ENCODE results near the gene NTN5.
"Not testable (repeated sequence)": the region's sequence is repeated elsewhere in the genome, so short reads cannot be mapped to it uniquely, and the experiment has no call there.

NTN5 gene

DNA sequence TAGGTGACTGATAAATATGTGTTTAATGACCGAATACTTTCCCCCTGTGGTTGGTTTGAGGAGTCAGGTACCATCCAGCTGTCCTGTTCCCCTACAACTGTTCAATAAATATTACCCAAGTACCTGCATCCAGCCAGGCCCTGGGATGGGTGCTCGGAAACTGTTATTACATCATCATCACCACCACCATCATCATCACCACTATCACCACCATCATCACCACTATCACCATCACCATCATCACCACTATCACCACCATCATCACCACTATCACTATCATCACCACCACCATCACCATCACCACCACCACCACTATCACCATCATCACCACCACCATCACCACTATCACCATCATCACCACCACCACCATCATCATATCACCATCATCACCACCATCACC, 4.1 kb downstream of the NTN5 start:
- DNase-seq: no peak

DNA sequence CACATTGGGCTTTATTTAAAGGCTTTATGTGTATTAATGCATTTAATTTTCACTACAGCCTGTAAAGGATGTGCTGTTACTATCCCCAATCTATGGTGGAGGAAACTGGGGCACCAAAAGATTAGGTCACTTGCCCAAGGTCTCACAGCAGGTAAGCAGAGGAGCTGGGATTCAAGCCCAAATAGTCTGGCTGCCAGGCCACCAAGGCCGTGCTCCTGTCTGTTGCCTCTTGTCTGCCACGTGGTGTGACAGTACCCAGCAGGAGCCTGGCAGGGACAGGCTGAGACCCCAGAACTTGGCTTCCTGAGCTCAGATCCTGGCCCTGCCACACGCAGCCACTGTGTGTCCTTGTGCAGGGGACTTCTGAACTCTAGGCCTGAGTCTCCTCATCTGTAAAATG, 4.5 kb downstream of the NTN5 start:
- DNase-seq: no peak

DNA sequence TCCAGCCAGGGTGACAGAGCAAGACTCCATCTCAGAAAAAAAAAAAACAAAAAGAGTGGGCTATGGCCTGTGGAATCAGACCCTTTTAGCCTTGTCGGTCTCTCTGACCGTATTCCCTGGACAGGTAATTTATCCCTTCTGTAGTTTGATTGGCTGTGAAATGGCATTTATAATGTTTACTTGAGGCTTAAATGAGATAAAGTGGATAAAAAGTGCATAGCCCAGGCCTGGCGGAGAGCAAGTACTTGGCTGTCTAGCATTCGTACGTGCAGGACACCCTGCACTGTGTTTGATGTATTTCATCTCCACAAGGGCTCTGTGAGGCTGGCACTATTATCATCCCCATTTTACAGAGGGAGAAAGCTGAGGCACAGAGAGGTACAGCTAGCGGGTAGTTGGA, 7.0 kb downstream of the NTN5 start:
- no peak for DNase-seq

GRCh38 chr19:48664476-48664875, 8.3 kb downstream of the NTN5 start:
- no peak for DNase-seq

GRCh38 chr19:48663667-48664066, 9.2 kb downstream of the NTN5 start:
- no peak for DNase-seq

DNA sequence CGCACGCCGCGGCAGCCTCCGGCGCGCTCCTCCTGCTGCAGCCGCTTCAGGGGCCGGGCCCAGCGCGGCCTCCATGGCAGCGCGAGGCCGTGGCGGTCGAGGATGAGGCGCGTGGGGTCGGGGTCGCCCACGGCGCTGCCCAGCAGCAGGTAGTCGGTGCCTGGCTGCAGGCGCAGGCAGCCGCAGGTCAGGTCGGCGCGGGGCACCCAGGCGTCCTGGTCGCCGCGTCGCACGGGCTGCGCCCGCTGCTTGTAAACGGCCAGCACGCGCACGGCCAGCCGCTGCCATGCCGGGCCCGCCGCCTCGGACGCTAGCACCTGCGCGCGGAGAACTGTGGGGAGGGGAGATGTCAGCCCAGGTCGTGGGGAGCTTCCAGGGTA, 11.1 kb downstream of the NTN5 start:
- DNase-seq: no peak

DNA sequence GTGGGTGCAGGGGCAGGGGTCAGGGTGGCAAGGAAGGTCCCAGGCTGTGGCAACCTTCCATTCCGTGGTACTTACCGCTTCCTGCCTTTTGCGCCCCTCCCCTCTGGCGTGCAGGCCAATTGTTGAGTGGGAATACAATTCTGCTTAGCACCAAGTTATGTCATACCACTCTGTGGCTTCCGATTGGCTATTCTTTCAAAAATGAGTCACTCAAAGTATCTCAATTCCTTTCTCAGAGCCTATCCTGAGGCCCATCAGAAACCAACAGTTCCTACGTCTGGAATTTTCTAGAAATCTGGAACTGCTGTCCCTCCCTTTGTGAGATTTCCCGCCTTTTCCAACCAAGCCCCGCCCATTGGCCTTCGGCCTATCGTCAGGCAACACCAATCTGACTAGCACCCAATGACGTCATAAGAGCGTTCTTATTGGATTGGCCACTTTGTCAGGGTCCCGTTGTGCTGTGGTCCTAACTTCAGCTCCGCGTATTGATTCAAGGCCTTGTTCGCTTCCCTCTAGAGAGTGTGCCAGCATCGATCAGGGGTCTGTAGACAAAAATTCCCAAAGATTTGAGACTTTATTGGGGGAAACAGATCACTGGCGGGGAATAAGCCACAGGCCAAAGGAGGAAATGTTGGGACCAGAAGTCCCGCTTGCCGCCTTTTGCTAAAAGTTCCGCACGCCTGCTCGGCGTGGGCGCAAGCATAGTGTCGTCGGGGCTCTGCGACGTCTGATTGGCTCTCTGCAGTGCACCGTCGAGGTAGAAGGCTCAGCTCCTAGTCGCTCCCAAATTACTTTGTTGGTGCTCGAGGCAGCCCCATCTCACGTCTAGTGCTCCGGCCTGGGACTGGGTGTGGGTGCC, 11.7 kb downstream of the NTN5 start:
- no peak for DNase-seq

- DNase-seq: no peak
Measured at GRCh38 chr19:48659768-48660167, 13.0 kb downstream of the NTN5 start.

DNA sequence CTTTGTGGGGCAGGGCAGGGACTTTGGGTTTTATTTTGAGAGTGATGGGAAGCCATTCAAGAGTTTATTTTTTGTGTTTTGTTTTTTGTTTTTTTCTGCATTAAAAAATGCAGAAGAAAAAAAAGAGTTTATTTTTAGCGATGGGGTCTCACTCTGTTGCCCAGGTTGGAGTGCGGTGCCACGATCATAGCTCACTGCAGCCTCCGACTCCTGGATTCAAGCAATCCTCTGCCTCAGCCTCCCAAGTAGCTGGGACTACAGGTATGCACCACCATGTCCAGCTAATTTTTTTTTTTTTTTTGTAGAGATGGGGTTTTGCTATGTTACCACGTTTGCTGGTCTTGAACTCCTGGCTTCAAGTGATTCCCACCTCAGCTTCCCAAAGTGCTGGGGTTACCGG, 14.3 kb downstream of the NTN5 start:
- no peak for DNase-seq

DNA sequence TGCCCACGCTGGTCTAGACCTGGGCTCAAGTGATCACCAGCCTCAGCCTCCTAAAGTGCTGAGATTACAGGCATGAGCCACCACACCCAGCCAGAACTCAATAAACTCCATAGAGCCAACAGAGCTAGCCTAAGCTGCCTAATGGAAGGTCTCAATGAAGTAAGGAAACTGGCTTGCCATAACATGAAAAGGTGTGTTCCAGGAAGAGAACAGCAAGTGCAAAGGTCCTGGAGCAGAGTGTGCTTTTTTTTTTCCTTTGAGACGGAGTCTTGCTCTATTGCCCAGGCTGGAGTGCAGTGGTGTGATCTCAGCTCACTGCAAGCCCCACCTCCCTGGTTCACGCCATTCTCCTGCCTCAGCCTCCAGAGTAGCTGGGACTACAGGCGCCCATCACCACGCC, 15.0 kb downstream of the NTN5 start:
- DNase-seq: not testable (repeated sequence)

DNA sequence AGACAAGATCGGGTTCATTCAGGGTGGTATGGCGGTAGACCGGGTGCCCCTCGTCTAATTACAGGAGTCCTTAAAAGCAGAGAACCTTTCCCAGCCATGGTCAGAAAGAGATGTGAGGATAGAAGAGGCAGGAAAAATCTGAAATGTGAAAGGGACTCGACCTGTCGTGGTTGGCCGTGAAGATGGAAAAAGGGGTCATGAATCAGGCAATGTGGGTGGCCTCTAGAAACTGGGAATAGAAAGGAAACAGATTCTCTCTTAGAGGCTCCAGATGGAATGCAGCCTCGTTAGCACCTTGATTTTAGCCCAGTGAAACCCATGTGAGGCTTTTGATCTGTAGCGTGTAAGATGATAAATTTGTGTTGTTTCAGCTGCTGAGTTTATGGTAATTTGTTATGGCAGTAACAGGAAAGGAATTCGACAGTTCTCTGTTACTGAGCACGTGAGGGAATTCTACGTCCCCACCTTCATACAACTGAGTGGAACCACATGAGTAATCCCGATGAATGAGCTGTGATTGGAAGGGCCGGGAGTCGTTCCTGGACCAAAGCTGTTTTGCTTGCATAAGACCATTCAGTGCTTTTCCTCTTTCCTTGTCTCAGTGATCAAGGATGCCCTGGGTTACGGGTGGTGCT, 15.9 kb downstream of the NTN5 start:
- DNase-seq: no peak

DNA sequence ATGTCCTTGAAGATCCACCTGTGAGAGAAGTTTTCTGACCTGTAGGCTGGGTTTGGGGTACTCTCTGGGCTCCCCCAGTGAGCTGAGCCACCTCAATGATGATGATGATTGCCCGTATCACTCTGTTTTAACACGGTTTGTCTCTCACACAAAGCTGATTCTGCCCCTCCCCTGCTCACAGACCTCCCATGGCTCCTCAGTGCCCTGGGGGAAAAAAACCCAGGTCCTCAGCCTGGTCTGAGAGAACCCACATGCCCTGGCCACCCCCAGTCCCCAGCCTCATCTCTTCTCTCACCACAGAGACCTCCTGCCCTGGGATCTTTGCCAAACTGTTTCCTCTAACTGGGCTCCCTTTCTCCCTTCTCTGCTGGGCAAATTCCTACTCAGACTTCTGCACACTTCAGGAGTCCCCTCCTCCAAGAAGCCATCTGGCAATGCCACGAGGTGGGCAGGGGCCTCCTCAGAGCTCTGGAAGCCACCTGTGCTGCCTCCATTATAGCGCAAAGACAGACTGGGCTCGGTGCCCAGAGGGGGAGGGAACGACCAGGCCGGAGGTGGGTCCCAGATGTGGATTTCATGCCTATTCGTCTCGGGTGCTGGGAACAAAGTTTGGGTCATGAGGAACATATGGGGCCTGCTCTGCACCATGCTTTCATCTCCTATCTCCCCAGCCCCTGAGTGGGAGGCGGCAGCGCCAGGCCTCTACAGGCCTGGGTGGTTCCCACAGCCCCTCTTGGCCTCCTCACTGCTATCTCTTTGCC, 18.3 kb downstream of the NTN5 start:
- DNase-seq: no peak

DNA sequence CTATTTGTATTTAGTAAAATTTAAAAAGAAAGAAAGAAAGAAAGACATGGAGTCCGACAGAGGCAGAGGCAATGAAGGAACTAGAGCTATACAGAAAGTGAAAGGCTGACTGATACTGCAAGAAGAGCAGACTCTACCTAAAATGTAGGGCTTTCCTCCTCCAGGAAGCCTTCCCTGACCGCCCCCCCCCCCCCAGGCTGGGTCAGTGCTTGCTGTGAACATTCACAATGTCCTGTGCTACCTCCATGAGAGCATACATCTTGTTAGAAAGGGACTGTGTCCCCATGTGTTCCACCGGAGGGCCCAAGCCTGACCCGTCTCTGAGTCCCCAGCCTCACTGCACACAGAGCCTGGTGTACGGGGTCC, 21.2 kb downstream of the NTN5 start:
- no peak for DNase-seq

- DNase-seq: no peak
Measured at GRCh38 chr19:48650974-48651682, 21.7 kb downstream of the NTN5 start.

DNA sequence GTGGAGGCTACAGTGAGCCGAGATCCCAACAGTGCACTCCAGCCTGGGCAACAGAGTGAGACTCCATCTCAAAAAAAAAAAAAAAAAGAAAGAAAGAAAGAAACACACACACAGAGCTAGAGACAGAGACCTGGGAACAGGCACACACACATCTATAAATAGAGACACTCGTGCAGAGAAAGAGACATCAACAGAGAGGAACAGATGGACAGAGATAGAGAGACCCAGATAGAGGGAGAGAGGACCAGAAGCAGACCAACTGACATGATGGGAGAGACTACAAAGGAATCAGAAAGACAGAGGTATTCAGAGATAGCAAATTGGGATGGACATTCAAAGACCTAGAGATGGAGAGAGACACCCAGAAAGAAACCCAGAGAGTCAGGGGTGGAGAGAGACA, 24.7 kb downstream of the NTN5 start:
- DNase-seq: no peak

DNA sequence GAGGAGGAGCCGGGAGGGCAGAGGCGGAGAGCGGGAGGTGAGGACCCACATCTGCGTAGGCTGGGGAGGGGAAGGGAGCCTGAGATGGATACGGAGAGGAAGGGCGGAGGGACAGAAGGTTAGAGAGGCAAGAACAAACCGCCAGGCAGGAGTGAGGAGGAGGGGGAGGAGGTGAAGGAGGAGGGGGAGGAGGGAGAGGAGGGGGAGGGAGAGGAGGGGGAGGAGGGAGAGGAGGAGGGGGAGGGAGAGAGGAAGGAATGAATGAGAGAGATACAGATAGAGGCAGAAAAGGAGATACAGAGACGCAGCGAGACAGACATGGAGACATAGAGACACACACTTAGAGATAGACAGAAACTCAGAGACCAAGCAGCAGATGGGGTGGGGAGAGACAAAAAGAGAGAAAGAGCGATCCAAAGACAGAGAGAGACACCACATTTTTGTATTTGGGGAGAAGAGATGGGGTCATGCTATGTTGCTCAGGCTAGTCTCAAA, 26.0 kb downstream of the NTN5 start:
- no peak for DNase-seq

DNA sequence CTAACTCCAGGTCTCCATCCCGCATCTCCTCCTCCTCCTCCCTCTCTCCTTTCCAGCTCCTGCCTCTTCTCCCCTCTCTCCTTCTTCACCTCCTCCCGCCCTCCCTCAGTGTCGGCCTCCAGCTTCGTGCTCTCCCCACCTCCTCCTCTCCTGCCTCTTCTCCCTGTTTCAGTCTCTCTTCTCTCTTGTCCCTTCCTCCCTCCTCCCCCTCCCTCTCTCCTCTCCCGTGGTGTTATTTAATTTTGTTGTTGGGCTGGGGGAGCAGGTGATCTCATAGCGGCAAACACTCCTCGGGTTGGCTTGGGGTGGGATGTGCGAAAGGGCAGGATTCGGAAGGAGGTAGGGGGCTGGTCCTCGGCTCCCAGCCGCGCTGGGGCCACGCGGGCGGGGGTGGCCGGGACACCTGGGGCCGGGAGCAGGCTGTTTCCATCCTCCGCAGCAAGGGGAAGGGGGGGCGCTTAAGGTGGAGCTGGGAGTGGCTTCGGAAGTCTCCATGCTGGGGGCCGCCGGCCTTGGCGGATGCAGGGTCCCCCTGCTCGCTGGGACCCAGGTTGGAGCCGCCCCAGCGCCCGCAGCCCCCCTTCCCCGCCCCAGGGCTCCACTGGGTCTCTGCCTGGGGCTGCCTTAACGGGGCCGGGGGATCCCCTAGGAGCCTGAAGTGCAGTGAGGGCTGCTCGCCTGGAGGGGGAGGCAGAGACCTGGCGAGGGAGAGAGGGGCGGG, 26.7 kb downstream of the NTN5 start, which contains the start of gene CA11:
TSS of gene CA11 (minus strand) at position 187 of the 721 bp plus-strand sequence. CDS start 555 bp downstream, outside the sequence.
- DNase-seq: no peak

DNA sequence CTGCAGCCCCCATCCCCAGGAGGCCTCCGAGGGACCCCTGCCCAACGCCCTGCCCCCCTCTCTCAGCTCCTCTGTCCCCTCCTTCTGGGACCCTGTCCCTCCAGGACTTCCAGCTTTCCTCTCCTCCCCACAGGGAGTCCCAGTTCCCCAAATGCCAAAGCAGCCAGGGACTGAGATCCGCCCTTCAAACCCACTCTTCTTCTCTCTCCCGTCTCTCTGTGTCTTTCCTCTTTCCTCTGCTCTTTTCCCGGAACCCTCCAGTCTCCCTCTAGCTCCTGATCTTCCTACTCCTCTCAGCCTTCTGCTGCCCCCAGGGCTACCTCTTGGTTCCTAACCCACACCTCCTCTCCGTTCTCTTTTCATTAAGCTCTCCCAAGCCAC, 27.2 kb downstream of the NTN5 start:
- DNase-seq: no peak

DNA sequence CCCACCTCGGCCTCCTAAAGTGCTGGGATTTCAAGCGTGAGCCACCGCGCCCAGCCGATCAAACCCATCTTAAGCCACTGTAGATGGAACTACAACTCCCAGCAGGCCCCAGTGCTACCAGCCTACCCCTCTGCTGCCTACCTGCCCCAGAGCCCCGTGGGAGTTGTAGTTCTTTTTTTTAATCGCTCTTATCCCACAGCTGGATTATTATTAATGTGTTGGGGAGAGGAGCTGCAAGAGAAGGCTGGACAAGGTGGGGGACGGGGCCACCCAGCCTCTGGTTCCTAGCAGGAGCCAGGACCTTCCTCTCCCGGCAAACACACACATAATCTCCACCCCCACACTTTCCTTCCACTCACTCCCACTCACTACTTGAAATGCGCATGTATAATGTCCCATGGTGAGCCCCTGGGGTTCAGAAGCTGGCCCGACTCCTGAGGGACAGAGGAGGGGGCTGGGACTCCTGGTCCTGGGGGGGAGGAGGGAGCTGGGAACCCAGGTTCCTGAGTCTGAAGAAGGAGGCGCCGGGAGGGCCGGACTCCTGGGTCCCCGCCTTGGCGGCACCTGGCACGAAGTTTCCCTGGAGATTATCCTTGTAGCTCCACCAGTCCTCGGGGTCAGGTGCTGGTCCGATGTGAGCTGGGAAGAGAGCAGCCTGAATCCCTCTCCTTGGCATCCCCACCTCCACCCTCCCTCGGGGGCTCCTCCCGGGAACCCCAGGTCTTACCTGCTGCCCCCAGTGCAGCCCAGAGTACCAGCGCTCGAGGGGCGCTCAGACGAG, 27.8 kb downstream of the NTN5 start:
- DNase-seq: no peak

GRCh38 chr19:48644355-48644754, 28.5 kb downstream of the NTN5 start:
- no peak for DNase-seq

- no peak for DNase-seq
Measured at GRCh38 chr19:48642862-48643261, 30.0 kb downstream of the NTN5 start.

DNA sequence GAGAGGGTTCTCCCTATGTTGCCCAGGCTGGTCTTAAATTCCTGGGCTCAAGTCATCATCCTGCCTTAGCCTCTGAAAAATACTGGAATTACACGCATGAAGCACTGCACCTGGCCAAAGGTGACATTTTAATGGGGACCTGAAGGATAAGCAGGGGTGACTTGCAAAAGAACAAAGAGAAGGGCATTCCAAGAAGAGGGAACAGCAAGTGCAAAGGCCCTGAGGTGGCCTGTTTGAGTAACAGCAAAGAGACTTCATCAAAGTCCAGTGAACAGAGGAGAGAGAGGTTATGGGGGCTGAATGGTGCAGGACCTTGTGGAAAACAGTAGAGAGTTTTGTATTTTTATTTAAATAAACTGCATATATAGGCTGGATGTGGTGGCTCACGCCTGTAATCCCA, 31.0 kb downstream of the NTN5 start:
- DNase-seq: no peak
